CD14-positive monocyte (primary cell): ENCODE data around the gene CCDC50. TPM values are rescaled to one million over a fixed set of nuclear protein-coding genes. Genes with fewer than 3 reads are reported as not detected.

ENCODE experiments used
- DNase-seq, 3 donors: peaks; one replicate each; pipeline ENCODE4 v3.0.0-alpha.2; 2011 to 2022
- H2AFZ ChIP-seq: 2 replicates; pipeline ENCODE4 v1.6.0; 2012; ENCODE audit warnings: mild to moderate bottlenecking, low read depth, low read length, inconsistent platforms; ENCODE audit not compliant: insufficient read depth, poor library complexity, severe bottlenecking
- H3K27ac ChIP-seq, 2 donors: 1 replicate in 1 of 2; 2 replicates in 1 of 2; pipeline ENCODE4 v1.5.1; 2012 to 2013; ENCODE audit warnings: low read length in 2 of 2, control low read depth in 1 of 2, inconsistent platforms in 1 of 2, low read depth in 1 of 2, mild to moderate bottlenecking in 1 of 2
- H3K27me3 ChIP-seq, 2 donors: one replicate each; pipeline versions ENCODE4 v1.6.0 to v1.6.1; 2011 to 2013; ENCODE audit warnings: low read length in 2 of 2; ENCODE audit not compliant: control insufficient read depth in 2 of 2, insufficient read depth in 2 of 2
- H3K36me3 ChIP-seq, 2 donors: replicated peaks in 1 of 2; 1 replicate in 1 of 2; 2 replicates in 1 of 2; pipeline versions ENCODE4 v1.5.1 to v1.6.1; 2012 to 2013; ENCODE audit warnings: low read length in 2 of 2, control low read depth in 1 of 2, inconsistent platforms in 1 of 2, mild to moderate bottlenecking in 1 of 2; ENCODE audit not compliant: insufficient read depth in 2 of 2, control insufficient read depth in 1 of 2
- H3K4me1 ChIP-seq, 2 donors: 1 replicate in 1 of 2; 2 replicates in 1 of 2; pipeline versions ENCODE4 v1.5.1 to v1.6.1; 2012 to 2013; ENCODE audit warnings: low read length in 2 of 2, control low read depth in 1 of 2, inconsistent platforms in 1 of 2, mild to moderate bottlenecking in 1 of 2, moderate library complexity in 1 of 2; ENCODE audit not compliant: insufficient read depth in 2 of 2, control insufficient read depth in 1 of 2
- H3K4me2 ChIP-seq: replicated peaks from 2 replicates; pipeline ENCODE3; 2012; ENCODE audit warnings: low read length, moderate library complexity, mild to moderate bottlenecking; ENCODE audit not compliant: poor library complexity, severe bottlenecking; ENCODE audit errors: extremely low read depth
- H3K4me3 ChIP-seq, 3 experiments: fragments of 200-600 bp in 1 of 3; sonication (generic) in 1 of 3; replicated peaks in 1 of 3; 1 replicate in 2 of 3; 2 replicates in 1 of 3; pipeline ENCODE4 v1.5.1; 2011 to 2013; ENCODE audit warnings: low read length in 3 of 3, mild to moderate bottlenecking in 3 of 3, control low read depth in 2 of 3, low read depth in 2 of 3, inconsistent platforms in 1 of 3, moderate library complexity in 1 of 3
- H3K79me2 ChIP-seq: 2 replicates; pipeline ENCODE4 v1.6.0; 2012; ENCODE audit warnings: mild to moderate bottlenecking, control low read depth, inconsistent platforms, low read length, moderate library complexity; ENCODE audit not compliant: insufficient read depth
- H3K9ac ChIP-seq: 2 replicates; pipeline ENCODE4 v1.6.0; 2017; ENCODE audit warnings: low read length, mild to moderate bottlenecking; ENCODE audit not compliant: insufficient read depth, poor library complexity, severe bottlenecking
- H3K9me3 ChIP-seq, 2 donors: replicated peaks in 1 of 2; 1 replicate in 1 of 2; 2 replicates in 1 of 2; pipeline versions ENCODE4 v1.5.1 to v1.6.1; 2012 to 2013; ENCODE audit warnings: low read length in 2 of 2, control low read depth in 1 of 2; ENCODE audit not compliant: control insufficient read depth in 1 of 2, insufficient read depth in 1 of 2
- H4K20me1 ChIP-seq: 2 replicates; pipeline ENCODE4 v1.6.0; 2012; ENCODE audit warnings: mild to moderate bottlenecking, low read length, control low read depth, moderate library complexity; ENCODE audit not compliant: insufficient read depth
- H3K27ac Mint-ChIP-seq, 7 donors: one replicate each; pipeline ENCODE4 v1.8.0; 2020; ENCODE audit warnings: mild to moderate bottlenecking in 7 of 7, mixed read lengths in 7 of 7, moderate library complexity in 6 of 7, inconsistent platforms in 2 of 7
- H3K27me3 Mint-ChIP-seq, 3 donors: one replicate each; pipeline ENCODE4 v1.8.0; 2021 to 2022; ENCODE audit warnings: low read depth in 3 of 3, mild to moderate bottlenecking in 3 of 3, mixed read lengths in 3 of 3, moderate library complexity in 3 of 3, inconsistent platforms in 1 of 3
- H3K36me3 Mint-ChIP-seq, 2 donors: one replicate each; pipeline ENCODE4 v1.8.0; 2020; ENCODE audit warnings: mixed read lengths in 2 of 2, inconsistent platforms in 1 of 2, mild to moderate bottlenecking in 1 of 2
- H3K4me1 Mint-ChIP-seq: one replicate; pipeline ENCODE4 v1.8.0; 2020; ENCODE audit warnings: mild to moderate bottlenecking, mixed read lengths
- H3K4me3 Mint-ChIP-seq, 2 donors: one replicate each; pipeline ENCODE4 v1.8.0; 2020; ENCODE audit warnings: mild to moderate bottlenecking in 2 of 2, mixed read lengths in 2 of 2, moderate library complexity in 1 of 2
- H3K9me3 Mint-ChIP-seq, 7 donors: one replicate each; pipeline ENCODE4 v1.8.0; 2020 to 2022; ENCODE audit warnings: mixed read lengths in 7 of 7, mild to moderate bottlenecking in 6 of 7, moderate library complexity in 6 of 7, inconsistent platforms in 2 of 7
- CTCF ChIP-seq: fragments of 200-600 bp; IDR thresholded peaks from one replicate; pipeline ENCODE4 v1.8.0; 2022; ENCODE audit warnings: antibody characterized with exemption, mild to moderate bottlenecking
- WGBS: methylation state at CpG from one replicate; pipeline ENCODE4 v1.1.5; 2013; ENCODE audit warnings: missing lambda C conversion rate; ENCODE audit not compliant: insufficient coverage; 5-methylcytosine and 5-hydroxymethylcytosine counted together
- intact Hi-C, 2 donors: fragments of 100-400 bp; cut with micrococcal nuclease; formaldehyde crosslinking; loops; one replicate each; pipeline versions ENCODE4 v1.15.0 to v1.15.1; 2023
- polyA plus RNA-seq, 3 donors: library from polyadenylated mRNA; depleted of rRNA in 1 of 3; unstranded in 2 of 3; stranded (reverse) in 1 of 3; fragments of 300-500 nt in 2 of 3; fragments of >200 nt in 1 of 3; fragmentation: Illumina TruSeq in 2 of 3; gene quantifications; 1 replicate in 2 of 3; 2 replicates in 1 of 3; pipeline ENCODE4 v1.2.3, GENCODE V29; 2012 to 2021

Gene CCDC50
- polyA plus RNA-seq, 3 donors: 13.3 to 29.2 (median 25.8) TPM

GRCh38 chr3:191353022-191353777 lies 24.0 kb downstream of the CCDC50 start:
- TF ChIP-seq CTCF: no peak
- Mint-ChIP-seq H3K4me1 (no peaks in the 10 kb centered on the region), H3K9me3 (peaks cover 0 to 3% (median 0%) of the 10 kb centered on the region in 7 donors), H3K36me3 (peaks cover 5 to 8% of the 10 kb centered on the region in 2 donors), H3K4me3 (no peak overlapping the region), H3K27me3 (peaks cover 0 to 2% (median 0%) of the 10 kb centered on the region in 3 donors), H3K27ac (no peak overlapping the region)
- H3K4me2 ChIP-seq: no peak overlapping the region
- peaks cover 61% of the 10 kb centered on the region for H4K20me1 ChIP-seq
- H2AFZ ChIP-seq: no peak overlapping the region
- no peaks in the 10 kb centered on the region for H3K9me3 ChIP-seq
- peaks cover 13% of the 10 kb centered on the region for H3K79me2 ChIP-seq
- intact Hi-C loops: no loop called here
- no peak overlapping the region for H3K27ac ChIP-seq
- H3K9ac ChIP-seq: no peak overlapping the region
- H3K27me3 ChIP-seq: no peaks in the 10 kb centered on the region
- DNase-seq: no peak
- H3K4me1 ChIP-seq: no peaks in the 10 kb centered on the region
- peaks cover 5 to 13% of the 10 kb centered on the region in 2 donors for H3K36me3 ChIP-seq
- no peak overlapping the region for H3K4me3 ChIP-seq
- 94% methylated on average over 7 of the region's 7 CpGs for WGBS

- Histone ChIP-seq H3K4me2 (no peak overlapping the region), H3K4me3 (no peak overlapping the region), H3K79me2 (peaks cover 8% of the 10 kb centered on the region), H3K27me3 (no peaks in the 10 kb centered on the region), H3K9me3 (no peaks in the 10 kb centered on the region), H2AFZ (no peak overlapping the region), H3K4me1 (no peaks in the 10 kb centered on the region), H4K20me1 (peaks cover 41% of the 10 kb centered on the region), H3K27ac (no peak overlapping the region), H3K36me3 (peaks cover 14 to 35% of the 10 kb centered on the region in 2 donors), H3K9ac (no peak overlapping the region)
- no peak for DNase-seq
- Mint-ChIP-seq H3K9me3 (peaks cover 0 to 3% (median 0%) of the 10 kb centered on the region in 7 donors), H3K36me3 (peaks cover 24 to 28% of the 10 kb centered on the region in 2 donors), H3K27me3 (peaks cover 0 to 2% (median 0%) of the 10 kb centered on the region in 3 donors), H3K27ac (no peak overlapping the region), H3K4me3 (no peak overlapping the region), H3K4me1 (no peaks in the 10 kb centered on the region)
- TF ChIP-seq CTCF: no peak
- intact Hi-C loops: no loop called here
- WGBS: no CpG with 5 or more reads among the region's 4 CpGs
Measured at GRCh38 chr3:191355406-191355805, 26.2 kb downstream of the CCDC50 start.
